ENCODE measurements around the gene MYOM3.

DNA sequence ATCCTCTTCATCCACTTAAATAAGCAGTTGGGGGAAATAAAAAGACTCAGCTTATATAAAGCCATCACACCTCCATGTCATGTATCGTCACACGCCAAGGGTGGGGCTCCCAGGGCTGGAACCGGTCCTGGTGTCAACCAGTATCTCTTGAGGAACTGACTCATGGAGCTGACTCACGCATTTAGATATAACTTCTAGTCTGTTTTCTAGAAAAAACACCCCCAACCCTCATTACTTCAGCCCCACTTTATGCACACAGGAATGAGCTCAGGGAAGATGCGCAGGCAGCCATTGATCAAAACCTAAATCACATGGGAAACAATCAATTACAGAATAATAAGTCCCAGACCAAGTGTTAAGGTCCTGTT, 37.9 kb upstream of the MYOM3 start:
- TF ChIP-seq POLR2AphosphoS5 (IDR thresholded peaks at IDR 0.05; ENCODE audit: low read depth, low read length) (no peak), POLR2A (IDR thresholded peaks at IDR 0.05; ENCODE audit: low read depth, low read length) (no peak)

Measured in GM12891 (cell line).